ENCODE results near the gene MFAP4.

Gene MFAP4

DNA sequence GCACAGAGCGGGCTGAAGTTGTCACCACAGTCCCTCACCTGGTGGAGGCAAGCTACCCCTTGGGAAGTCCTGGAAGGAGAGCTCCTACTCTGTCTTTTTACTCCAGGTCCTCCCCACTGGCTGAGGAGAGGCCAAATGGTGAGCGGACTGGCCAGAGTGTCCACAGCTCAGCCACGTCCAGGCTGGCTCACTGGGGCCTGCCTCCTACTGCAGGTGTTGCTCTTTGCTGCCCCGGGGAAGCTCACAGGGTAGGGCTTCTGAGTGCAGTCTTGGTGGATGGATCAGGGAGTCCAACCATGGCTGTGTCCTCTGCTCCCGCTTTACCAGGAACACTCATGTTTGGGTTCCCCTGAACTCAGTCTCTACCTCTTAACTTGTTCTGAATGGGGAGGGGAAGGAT, 27.1 kb downstream of the MFAP4 start:
- Histone ChIP-seq H3K27ac (ENCODE audit: low read depth, low read length) (no peak overlapping the region), H3K79me2 (ENCODE audit: insufficient read depth, low read length) (no peaks in the 10 kb centered on the region), H3K9me3 (ENCODE audit: insufficient read depth, low read length) (no peaks in the 10 kb centered on the region), H3K27me3 (ENCODE audit: low read length) (no peaks in the 10 kb centered on the region), H3K9me2 (replicated peaks; ENCODE audit: insufficient read depth, low read length) (no peaks in the 10 kb centered on the region), H3K9ac (ENCODE audit: low read length) (no peak overlapping the region), H3F3A (ENCODE audit: insufficient read depth) (0 out of 2 replicates have a peak, but pooled peaks cover 3% of the 10 kb centered on the region), H3K4me3 (ENCODE audit: insufficient read depth, low read length, poor library complexity, severe bottlenecking) (no peak overlapping the region), H3K36me3 (ENCODE audit: low read length) (no peaks in the 10 kb centered on the region), H4K20me1 (ENCODE audit: low read depth, low read length) (no peaks in the 10 kb centered on the region), H2AFZ (ENCODE audit: low read depth, low read length, severe bottlenecking) (no peak overlapping the region), H3K4me2 (ENCODE audit: low read depth, low read length, poor library complexity, severe bottlenecking) (no peak overlapping the region)
- TF ChIP-seq EZH2phosphoT487 (conservative IDR thresholded peaks at IDR 0.05; ENCODE audit: low read length) = no peak
- no peak for TF ChIP-seq CTCF (IDR thresholded peaks at IDR 0.05; ENCODE audit: insufficient read depth, low read length, poor library complexity, severe bottlenecking)

GRCh38 chr17:19359151-19359550, 27.8 kb downstream of the MFAP4 start:
- H3K27me3 ChIP-seq (ENCODE audit: low read length) = no peaks in the 10 kb centered on the region
- H3K36me3 ChIP-seq (ENCODE audit: low read length) = no peaks in the 10 kb centered on the region
- H3K9me3 ChIP-seq (ENCODE audit: insufficient read depth, low read length) = no peaks in the 10 kb centered on the region

GRCh38 chr17:19357761-19358160, 29.2 kb downstream of the MFAP4 start:
- Histone ChIP-seq H3K36me3 (ENCODE audit: low read length) (no peaks in the 10 kb centered on the region), H4K20me1 (ENCODE audit: low read depth, low read length) (no peaks in the 10 kb centered on the region), H3K27ac (ENCODE audit: low read depth, low read length) (no peak overlapping the region), H3K79me2 (ENCODE audit: insufficient read depth, low read length) (no peaks in the 10 kb centered on the region), H3K9me3 (ENCODE audit: insufficient read depth, low read length) (no peaks in the 10 kb centered on the region), H3K4me2 (ENCODE audit: low read depth, low read length, poor library complexity, severe bottlenecking) (no peak overlapping the region), H3K9me2 (replicated peaks; ENCODE audit: insufficient read depth, low read length) (no peaks in the 10 kb centered on the region), H3F3A (ENCODE audit: insufficient read depth) (0 out of 2 replicates have a peak, but pooled peaks cover 3% of the 10 kb centered on the region), H3K27me3 (ENCODE audit: low read length) (no peaks in the 10 kb centered on the region), H3K9ac (ENCODE audit: low read length) (no peak overlapping the region), H2AFZ (ENCODE audit: low read depth, low read length, severe bottlenecking) (no peak overlapping the region), H3K4me3 (ENCODE audit: insufficient read depth, low read length, poor library complexity, severe bottlenecking) (no peak overlapping the region)
- no peak for TF ChIP-seq EZH2phosphoT487 (conservative IDR thresholded peaks at IDR 0.05; ENCODE audit: low read length)

More at GRCh38 chr17:19359151-19359550, 27.8 kb downstream of the MFAP4 start:
- Histone ChIP-seq H4K20me1 (ENCODE audit: low read depth, low read length) (no peaks in the 10 kb centered on the region), H2AFZ (ENCODE audit: low read depth, low read length, severe bottlenecking) (no peak overlapping the region), H3K4me3 (ENCODE audit: insufficient read depth, low read length, poor library complexity, severe bottlenecking) (no peak overlapping the region), H3F3A (ENCODE audit: insufficient read depth) (0 out of 2 replicates have a peak, but pooled peaks cover 3% of the 10 kb centered on the region), H3K9ac (ENCODE audit: low read length) (no peak overlapping the region), H3K4me2 (ENCODE audit: low read depth, low read length, poor library complexity, severe bottlenecking) (no peak overlapping the region), H3K79me2 (ENCODE audit: insufficient read depth, low read length) (no peaks in the 10 kb centered on the region), H3K27ac (ENCODE audit: low read depth, low read length) (no peak overlapping the region), H3K9me2 (replicated peaks; ENCODE audit: insufficient read depth, low read length) (no peaks in the 10 kb centered on the region)
- no peak for TF ChIP-seq EZH2phosphoT487 (conservative IDR thresholded peaks at IDR 0.05; ENCODE audit: low read length)
- TF ChIP-seq CTCF (IDR thresholded peaks at IDR 0.05; ENCODE audit: insufficient read depth, low read length, poor library complexity, severe bottlenecking) = no peak

- Histone ChIP-seq H3K9me3 (ENCODE audit: insufficient read depth, low read length) (no peaks in the 10 kb centered on the region), H3K27ac (ENCODE audit: low read depth, low read length) (no peak overlapping the region)
- no peak for TF ChIP-seq CTCF (IDR thresholded peaks at IDR 0.05; ENCODE audit: insufficient read depth, low read length, poor library complexity, severe bottlenecking)
- no peak for TF ChIP-seq EZH2phosphoT487 (conservative IDR thresholded peaks at IDR 0.05; ENCODE audit: low read length)
Measured at GRCh38 chr17:19357351-19357750, 29.6 kb downstream of the MFAP4 start.

More at GRCh38 chr17:19357351-19357750, 29.6 kb downstream of the MFAP4 start:
- no peaks in the 10 kb centered on the region for H3K36me3 ChIP-seq (ENCODE audit: low read length)
- H3K9me2 ChIP-seq (replicated peaks; ENCODE audit: insufficient read depth, low read length) = no peaks in the 10 kb centered on the region
- H3F3A ChIP-seq (ENCODE audit: insufficient read depth) = 0 out of 2 replicates have a peak, but pooled peaks cover 3% of the 10 kb centered on the region
- H2AFZ ChIP-seq (ENCODE audit: low read depth, low read length, severe bottlenecking) = no peak overlapping the region
- H4K20me1 ChIP-seq (ENCODE audit: low read depth, low read length) = no peaks in the 10 kb centered on the region
- H3K4me2 ChIP-seq (ENCODE audit: low read depth, low read length, poor library complexity, severe bottlenecking) = no peak overlapping the region
- no peaks in the 10 kb centered on the region for H3K79me2 ChIP-seq (ENCODE audit: insufficient read depth, low read length)
- no peak overlapping the region for H3K4me3 ChIP-seq (ENCODE audit: insufficient read depth, low read length, poor library complexity, severe bottlenecking)
- H3K27me3 ChIP-seq (ENCODE audit: low read length) = no peaks in the 10 kb centered on the region
- H3K9ac ChIP-seq (ENCODE audit: low read length) = no peak overlapping the region
